ENCODE results near the gene C4orf54.

Gene C4orf54

GRCh38 chr4:99657798-99658197 lies at the start of gene C4orf54:
C4orf54 (minus strand) TSS chr4:99657828; CDS start chr4:99654648, 3,180 bp downstream.
- no peak for DNase-seq

DNA sequence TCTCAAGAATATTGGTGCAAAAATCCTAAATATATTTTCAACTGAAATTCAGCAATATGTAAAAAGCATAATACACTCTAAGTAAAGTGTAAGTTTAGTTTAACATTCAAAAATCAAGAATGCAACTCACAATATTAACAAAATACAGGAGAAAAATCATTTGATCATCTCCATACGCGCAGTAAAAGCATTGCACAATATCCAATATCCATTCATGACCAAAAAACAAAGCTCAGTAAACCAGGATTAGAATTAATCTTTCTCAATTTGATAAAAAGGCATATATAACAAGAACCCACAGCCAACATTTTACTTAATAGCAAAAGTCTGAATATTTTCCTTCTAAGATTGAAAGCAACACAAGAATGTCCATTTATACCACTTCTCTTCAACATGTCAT lies 48.3 kb upstream of the C4orf54 start:
- no peak for DNase-seq

DNA sequence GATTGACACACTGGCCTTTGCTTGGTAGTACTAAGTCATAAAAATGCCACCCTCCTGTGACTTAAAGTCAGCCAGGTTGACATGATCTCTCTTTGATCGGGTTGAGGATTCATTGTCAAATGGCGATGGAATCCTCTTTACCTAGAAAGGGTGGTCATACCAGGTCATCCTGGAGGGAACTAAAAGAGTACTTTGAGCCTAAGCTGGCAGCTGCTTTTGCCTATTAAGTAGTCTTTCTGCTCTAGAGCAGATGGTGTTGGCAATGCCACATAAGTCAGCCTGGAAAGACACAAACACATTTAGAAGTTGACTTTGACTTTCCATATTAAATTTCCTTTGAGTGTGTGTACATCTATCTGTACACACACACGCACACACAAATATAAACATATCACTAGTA lies 39.2 kb upstream of the C4orf54 start:
- no peak for DNase-seq

GRCh38 chr4:99693140-99693539 lies 35.5 kb upstream of the C4orf54 start:
- no peak for DNase-seq

- no peak for DNase-seq
These were observed 33.4 kb upstream of the C4orf54 start for GRCh38 chr4:99690990-99691389.

- no peak for DNase-seq
These were observed 32.8 kb upstream of the C4orf54 start for GRCh38 chr4:99690472-99690871.

DNA sequence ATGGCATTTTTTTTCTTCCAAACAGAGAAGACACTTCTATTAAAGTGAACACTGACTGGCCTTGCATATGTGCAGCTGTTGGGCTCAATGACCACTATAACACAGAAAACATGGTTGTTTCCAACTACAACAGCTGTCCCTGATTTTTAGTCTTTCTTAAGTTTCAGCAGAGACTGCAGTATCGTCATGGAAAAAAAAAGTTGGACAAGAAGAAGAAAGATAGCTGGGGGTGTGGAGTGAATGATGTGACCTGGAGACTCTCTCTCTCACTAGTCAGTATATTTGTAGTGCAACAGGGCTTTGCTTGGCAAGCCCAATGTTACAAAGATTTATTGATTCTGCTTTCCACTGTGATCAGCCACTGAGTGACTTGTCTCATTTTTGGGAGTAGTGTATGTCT lies 29.5 kb upstream of the C4orf54 start:
- DNase-seq = no peak

DNA sequence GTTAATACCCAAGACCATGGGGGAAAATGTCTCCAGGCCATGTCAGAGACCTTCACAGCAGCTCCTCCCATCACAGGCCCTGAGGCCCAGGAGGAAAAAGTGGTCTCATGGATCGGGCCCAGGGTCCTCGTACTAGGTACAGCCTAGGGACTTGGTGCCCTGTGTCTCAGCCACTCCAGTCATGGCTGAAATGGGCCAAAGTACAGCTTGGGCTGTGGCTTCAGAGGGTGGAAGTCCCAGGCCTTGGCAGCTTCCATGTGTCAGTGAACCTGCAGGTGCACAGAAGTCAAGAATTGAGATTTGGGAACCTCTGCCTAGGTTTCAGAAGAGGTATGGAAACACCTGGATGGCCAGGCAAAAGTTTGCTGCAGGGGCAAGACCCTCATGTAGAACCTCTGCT lies 27.6 kb upstream of the C4orf54 start:
- no peak for DNase-seq

GRCh38 chr4:99683895-99684294 lies 26.3 kb upstream of the C4orf54 start:
- no peak for DNase-seq

GRCh38 chr4:99679976-99680375 lies 22.3 kb upstream of the C4orf54 start:
- no peak for DNase-seq

DNA sequence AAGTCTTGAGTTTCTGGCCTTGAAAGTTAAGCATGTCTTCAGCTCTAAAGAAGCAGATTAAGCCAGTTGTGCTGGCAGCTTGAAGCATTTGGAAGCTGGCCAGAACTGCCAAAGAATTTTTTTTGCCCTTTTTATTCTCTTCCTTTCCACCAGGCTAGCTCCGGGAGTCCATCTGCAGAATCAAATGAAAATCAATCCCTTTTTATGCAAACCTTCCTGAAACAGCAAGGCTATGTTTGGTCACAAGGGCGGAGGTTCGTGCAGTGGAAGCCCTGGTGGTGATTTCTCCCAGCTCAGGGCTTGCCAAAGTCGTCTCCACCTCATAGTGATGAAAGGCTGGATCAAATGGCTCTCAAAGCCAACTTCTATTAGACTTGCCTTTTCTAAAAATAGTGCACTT lies 21.6 kb upstream of the C4orf54 start:
- DNase-seq = no peak

- no peak for DNase-seq
These were observed 19.5 kb upstream of the C4orf54 start for GRCh38 chr4:99677161-99677560.

DNA sequence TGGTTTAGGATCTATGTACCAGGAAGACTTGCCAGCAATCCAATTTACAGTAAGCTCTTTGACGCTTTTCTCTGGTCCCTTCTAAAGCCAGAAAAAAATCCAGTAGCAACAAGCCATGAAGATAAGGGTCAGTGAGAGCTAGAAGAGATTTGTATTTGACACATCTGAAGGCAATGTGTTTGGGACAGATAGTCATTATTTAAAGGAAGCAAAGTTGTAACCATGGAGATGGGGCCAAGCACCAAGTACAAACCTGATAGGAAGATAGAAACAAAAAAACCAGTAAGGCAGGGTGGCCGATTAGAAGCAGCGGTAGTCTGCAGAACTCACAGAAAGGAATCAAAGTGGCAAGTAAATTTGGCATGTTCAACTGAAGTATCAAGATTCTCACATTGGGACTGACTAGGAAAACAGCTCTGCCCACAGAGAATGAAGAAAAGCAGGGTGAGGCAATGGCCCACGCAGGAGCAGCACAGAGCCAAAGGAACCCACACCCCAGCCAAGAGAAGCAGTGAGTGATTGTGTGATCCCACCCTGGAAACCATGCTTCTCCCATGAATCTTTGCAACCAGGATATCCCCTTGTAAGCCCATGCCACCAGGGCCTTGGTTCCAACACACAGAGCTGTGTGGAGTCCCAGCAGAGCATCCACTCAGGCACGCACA lies 12.9 kb upstream of the C4orf54 start:
- no peak for DNase-seq

DNA sequence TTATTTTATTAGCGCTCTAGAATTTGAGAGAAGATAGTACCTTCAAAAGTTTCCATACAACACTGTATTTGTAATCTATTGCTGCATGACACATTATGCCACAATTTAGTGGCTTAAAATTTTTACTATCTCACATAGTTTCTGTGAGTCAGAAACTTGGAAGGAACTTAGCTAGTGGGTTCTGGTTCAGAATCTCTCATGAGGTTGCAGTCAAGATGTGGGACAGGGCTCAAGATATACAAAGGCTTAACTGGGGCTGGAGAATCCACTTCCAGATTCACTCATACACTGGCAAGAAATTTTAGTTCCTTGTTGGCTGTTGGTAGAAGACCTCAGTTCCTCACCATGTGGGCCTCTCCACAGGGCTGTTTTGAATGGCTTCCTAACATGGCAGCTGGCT lies 11.5 kb upstream of the C4orf54 start:
- no peak for DNase-seq

DNA sequence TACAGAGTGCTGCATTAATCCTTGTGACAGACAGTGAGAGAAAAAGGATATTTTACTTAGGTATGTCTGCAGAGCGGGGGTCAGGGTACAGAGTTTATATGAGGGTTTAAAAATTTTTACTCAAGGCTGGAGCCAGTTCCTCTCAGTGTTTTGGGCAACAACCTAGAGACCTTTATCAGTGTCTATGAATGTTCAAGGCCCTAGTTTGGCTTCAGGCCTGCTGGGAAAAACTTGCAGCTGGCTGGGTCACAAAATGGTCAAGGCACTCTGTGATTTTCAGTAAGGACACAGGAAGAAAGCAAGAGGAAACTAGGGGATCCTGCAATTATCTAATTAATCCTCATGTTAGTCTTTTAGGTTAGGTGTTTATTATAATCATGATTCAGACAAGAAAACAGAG lies 10.8 kb upstream of the C4orf54 start:
- DNase-seq = no peak

DNA sequence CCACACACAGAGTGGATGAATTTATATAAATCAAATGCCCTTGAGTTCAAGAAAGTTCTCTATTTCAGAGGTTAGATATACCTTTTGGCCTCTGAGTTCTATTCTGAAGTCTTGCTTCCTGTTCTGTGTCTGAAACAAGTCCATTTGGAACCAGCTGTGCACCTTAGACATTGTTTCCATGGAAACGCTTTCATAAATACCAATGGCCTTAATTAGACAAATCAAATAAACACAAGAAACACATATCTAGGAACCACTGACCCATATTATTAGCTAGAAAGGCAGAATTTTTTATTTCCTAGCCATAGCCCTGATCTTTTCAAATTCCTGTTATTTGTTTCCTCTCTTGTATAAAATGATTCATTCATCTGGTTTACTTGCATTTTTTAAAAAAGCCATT lies 8.4 kb upstream of the C4orf54 start:
- no peak for DNase-seq

- no peak for DNase-seq
These were observed 7.1 kb upstream of the C4orf54 start for GRCh38 chr4:99664716-99665115.

DNA sequence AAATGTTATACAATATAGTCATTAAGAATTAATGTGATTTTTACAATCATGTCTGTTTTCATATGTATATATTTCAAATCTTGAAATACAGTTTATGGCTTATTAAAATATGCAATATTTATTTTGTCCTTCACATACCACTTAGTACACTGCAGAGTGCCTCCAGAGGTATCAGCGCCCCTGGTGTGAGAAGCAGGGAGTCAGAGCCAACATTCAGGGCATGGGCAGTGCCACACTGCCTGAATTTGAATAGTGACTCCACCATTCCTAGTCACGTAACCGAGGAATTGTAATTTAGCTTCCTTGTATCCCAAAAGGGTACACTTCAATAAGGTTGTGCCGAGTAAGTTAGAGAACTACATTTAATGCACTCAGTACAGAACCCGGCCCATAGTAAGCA lies 4.3 kb upstream of the C4orf54 start:
- no peak for DNase-seq

- DNase-seq = no peak
These were observed 1.0 kb upstream of the C4orf54 start for GRCh38 chr4:99658666-99659065.

- no peak for DNase-seq
These were observed 2.1 kb downstream of the C4orf54 start for GRCh38 chr4:99655308-99656081.

DNA sequence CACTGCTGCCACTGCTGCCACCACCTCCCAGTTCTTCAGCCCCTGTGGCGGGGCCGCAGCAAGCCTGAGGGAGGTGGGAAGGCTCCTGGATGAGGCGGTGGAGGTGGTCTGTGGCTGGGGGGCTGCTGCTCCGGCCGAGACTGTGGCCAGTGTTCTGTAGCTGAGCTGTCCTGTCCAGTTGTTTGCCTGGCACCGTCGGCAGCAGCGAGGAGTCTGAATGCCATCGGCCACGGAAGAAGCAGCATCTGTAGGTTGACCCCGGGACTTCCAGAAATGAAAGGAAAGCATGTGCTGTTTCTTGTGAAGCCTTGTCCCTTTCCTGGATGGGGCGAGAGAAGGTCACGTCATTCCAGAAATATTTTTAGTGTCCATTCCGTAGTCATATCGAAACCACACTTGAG lies 3.3 kb downstream of the C4orf54 start:
- no peak for DNase-seq

- DNase-seq = no peak
These were observed 3.7 kb downstream of the C4orf54 start for GRCh38 chr4:99653916-99654315.

- no peak for DNase-seq
These were observed 4.8 kb downstream of the C4orf54 start for GRCh38 chr4:99652596-99653436.
